HG03521 (cell line): Measurements from ENCODE around the gene AFAP1.

Experiments
- ATAC-seq: cut with Tn5 transposase; IDR thresholded peaks from one replicate; pipeline ENCODE4 v1.9.1; 2021; ENCODE audit warnings: mild to moderate bottlenecking, moderate library complexity; ENCODE audit not compliant: unreplicated experiment

Gene AFAP1

GRCh38 chr4:7775396-7775795 lies 164.3 kb downstream of the AFAP1 start:
- ATAC-seq = no peak

- no peak for ATAC-seq
Observed at GRCh38 chr4:7774301-7775294, 165.1 kb downstream of the AFAP1 start.

GRCh38 chr4:7773401-7774180 lies 166.1 kb downstream of the AFAP1 start:
- ATAC-seq = no peak

GRCh38 chr4:7772711-7773385 lies 166.8 kb downstream of the AFAP1 start:
- no peak for ATAC-seq

GRCh38 chr4:7771541-7772507 lies 167.8 kb downstream of the AFAP1 start:
- ATAC-seq = peak; percentile 84

- no peak for ATAC-seq
Observed at GRCh38 chr4:7771056-7771455, 168.6 kb downstream of the AFAP1 start.

GRCh38 chr4:7770224-7771050 lies 169.2 kb downstream of the AFAP1 start:
- ATAC-seq = no peak

GRCh38 chr4:7769396-7770223 lies 170.1 kb downstream of the AFAP1 start:
- no peak for ATAC-seq

- ATAC-seq = no peak
Observed at GRCh38 chr4:7768736-7769135, 170.9 kb downstream of the AFAP1 start.

- no peak for ATAC-seq
Observed at GRCh38 chr4:7767966-7768365, 171.7 kb downstream of the AFAP1 start.

- ATAC-seq = no peak
Observed at GRCh38 chr4:7767526-7767925, 172.1 kb downstream of the AFAP1 start.

GRCh38 chr4:7766661-7767345 lies 172.9 kb downstream of the AFAP1 start:
- no peak for ATAC-seq

GRCh38 chr4:7766086-7766485 lies 173.6 kb downstream of the AFAP1 start:
- ATAC-seq = no peak

GRCh38 chr4:7765666-7766065 lies 174.0 kb downstream of the AFAP1 start:
- ATAC-seq = no peak

- no peak for ATAC-seq
Observed at GRCh38 chr4:7764466-7764865, 175.2 kb downstream of the AFAP1 start.

- ATAC-seq = no peak
Observed at GRCh38 chr4:7763788-7764187, 175.9 kb downstream of the AFAP1 start.

- ATAC-seq = no peak
Observed at GRCh38 chr4:7763106-7763505, 176.6 kb downstream of the AFAP1 start.
